ENCODE results near the gene PTPRR. TPM values are rescaled to one million over a fixed set of nuclear protein-coding genes. Genes with fewer than 3 reads are reported as not detected.

The PTPRR gene
- total RNA-seq, 2 donors from 2014 or later = 0.52 TPM; not detected in 1

- intact Hi-C loops (cut with DNase I) = loop anchor here in 1 of 2 donors (5.0 kb wide), 1 partner anchor 112 kb away; no protein-coding TSS in a partner anchor
- no peak for DNase-seq (ENCODE audit: low spot score)
Observed at GRCh38 chr12:70849265-70849960, 71.1 kb downstream of the PTPRR start.

DNA sequence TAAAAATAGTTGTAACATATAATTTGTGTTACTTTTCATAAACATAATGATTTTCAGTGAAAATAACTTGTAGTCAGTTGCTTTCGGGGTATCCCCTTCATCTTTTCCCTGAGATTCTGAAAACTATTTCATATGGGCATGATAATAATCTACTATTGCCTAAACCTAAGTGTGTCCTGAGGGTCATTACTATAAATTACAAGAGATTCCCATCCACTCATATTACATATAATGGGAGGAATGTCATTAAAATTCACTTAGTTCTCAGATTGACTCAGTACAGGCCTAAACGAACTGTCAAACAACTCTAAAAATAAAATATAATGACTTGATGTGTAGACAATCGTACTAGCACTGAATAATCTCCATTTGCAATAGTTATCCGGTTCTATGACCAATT is 72.7 kb downstream of the PTPRR start:
- DNase-seq (ENCODE audit: low spot score) = no peak
- intact Hi-C loops (cut with DNase I) = loop anchor here in 1 of 2 donors (5.0 kb wide), 1 partner anchor 111 kb away; no protein-coding TSS in a partner anchor

- intact Hi-C loops (cut with DNase I) = loop anchor here in 1 of 2 donors (5.0 kb wide), 1 partner anchor 108 kb away; no protein-coding TSS in a partner anchor
- no peak for DNase-seq (ENCODE audit: low spot score)
Observed at GRCh38 chr12:70845268-70845667, 75.3 kb downstream of the PTPRR start.

- intact Hi-C loops (cut with DNase I) = no loop called here
- DNase-seq (ENCODE audit: low spot score) = no peak
Observed at GRCh38 chr12:70843363-70843762, 77.2 kb downstream of the PTPRR start.

DNA sequence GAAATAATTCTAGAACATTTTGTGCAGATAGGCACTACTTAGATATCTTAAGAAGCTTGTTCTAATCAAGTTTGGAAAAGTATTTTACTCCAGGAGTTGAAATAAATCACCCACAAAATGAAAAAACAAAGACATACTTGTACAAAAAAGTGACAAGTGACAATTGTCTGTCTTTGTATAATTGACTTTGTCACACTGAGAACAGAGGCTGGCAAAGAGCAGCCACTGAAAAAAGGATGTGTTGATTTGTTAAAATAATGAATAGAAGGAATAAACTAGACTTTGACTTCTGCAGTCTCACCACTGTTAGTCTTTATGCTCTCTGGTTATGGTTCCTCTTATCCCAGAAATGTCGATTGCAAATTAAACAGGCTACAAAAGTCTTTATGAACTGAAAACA is 77.6 kb downstream of the PTPRR start:
- no peak for DNase-seq (ENCODE audit: low spot score)
- intact Hi-C loops (cut with DNase I) = no loop called here

DNA sequence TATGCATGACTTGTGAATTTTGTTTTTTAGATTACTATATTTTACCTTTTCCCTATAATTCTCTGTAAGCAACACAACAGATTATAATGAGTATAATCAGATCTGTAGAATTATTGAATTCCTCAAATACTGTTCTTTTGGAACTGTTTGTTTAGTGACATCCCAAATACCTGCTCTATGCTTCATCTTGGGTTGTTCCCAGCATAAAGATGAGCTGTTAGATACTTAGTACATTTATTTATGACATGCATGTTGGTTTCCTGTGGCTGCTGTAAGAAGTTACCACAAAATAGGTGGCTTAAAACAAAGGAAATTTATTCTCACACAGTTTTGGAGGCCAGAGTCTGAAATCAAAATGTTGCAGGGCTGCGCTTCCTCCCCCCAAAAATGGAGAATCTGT is 78.4 kb downstream of the PTPRR start:
- intact Hi-C loops (cut with DNase I) = no loop called here
- no peak for DNase-seq (ENCODE audit: low spot score)

GRCh38 chr12:70840656-70841350 is 79.7 kb downstream of the PTPRR start:
- DNase-seq (ENCODE audit: low spot score) = no peak
- intact Hi-C loops (cut with DNase I) = no loop called here

DNA sequence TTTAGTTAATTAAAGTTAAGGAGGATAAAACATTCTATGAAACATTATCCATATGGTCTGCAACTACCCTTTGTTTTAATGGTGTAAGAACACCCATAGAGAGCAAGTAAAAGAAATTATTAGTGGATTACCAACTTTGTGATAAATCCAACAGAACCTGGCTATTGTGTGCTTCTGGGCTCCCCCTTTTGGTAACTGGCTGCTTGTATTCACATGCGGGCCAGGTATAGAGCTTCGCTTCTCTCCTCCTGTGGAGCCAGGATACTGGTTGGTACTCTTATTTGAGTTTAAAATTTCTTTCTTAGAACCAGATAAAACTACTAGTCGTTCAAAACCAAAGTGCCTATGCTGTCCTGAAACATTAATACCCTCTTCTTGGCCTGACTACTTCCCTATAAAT is 81.0 kb downstream of the PTPRR start:
- no peak for DNase-seq (ENCODE audit: low spot score)
- intact Hi-C loops (cut with DNase I) = no loop called here

- intact Hi-C loops (cut with DNase I) = no loop called here
- DNase-seq (ENCODE audit: low spot score) = no peak
Observed at GRCh38 chr12:70838127-70838526, 82.4 kb downstream of the PTPRR start.

- DNase-seq (ENCODE audit: low spot score) = no peak
- intact Hi-C loops (cut with DNase I) = no loop called here
Observed at GRCh38 chr12:70837026-70837425, 83.5 kb downstream of the PTPRR start.

DNA sequence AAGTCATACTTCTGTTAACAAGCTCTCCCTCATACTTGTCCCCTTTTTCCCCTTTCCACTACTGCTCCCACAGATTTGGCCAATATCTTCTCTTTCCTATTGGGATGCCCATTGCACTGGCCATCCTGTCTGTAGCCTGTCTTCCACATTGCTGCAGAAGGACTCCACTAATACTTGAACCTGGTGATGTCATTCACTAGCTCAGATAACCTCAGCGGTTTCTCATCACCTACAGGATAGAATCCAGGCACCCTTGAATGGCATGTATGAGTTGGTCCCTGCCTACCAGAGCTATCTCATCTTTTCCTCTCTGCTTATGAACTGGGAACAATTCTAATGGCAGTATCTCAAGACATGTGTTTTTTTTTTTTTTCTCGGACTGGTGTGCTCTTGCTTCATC is 84.6 kb downstream of the PTPRR start:
- DNase-seq (ENCODE audit: low spot score) = no peak

DNA sequence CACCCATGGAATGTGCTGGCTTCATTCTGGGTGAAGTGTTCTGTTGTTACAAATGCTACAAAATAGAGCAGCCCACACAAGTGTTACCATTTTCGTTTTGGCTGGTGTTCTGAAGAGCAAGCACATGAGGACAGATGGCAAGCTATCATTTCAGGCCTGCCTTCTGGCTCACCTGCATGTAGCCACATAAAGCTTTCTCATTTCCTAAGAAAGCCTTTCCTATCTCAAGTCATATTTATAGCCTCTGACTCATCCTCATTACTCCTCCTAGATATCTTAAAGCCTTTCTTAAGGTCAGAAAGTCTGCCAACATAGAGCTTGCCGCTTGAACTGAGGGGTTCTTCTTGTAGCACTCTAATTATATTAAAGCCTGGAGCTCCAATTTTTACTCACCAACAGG is 89.0 kb downstream of the PTPRR start:
- intact Hi-C loops (cut with DNase I) = no loop called here
- DNase-seq (ENCODE audit: low spot score) = no peak

More for the DNA sequence above, 84.6 kb downstream of the PTPRR start:
- intact Hi-C loops (cut with DNase I) = no loop called here

DNA sequence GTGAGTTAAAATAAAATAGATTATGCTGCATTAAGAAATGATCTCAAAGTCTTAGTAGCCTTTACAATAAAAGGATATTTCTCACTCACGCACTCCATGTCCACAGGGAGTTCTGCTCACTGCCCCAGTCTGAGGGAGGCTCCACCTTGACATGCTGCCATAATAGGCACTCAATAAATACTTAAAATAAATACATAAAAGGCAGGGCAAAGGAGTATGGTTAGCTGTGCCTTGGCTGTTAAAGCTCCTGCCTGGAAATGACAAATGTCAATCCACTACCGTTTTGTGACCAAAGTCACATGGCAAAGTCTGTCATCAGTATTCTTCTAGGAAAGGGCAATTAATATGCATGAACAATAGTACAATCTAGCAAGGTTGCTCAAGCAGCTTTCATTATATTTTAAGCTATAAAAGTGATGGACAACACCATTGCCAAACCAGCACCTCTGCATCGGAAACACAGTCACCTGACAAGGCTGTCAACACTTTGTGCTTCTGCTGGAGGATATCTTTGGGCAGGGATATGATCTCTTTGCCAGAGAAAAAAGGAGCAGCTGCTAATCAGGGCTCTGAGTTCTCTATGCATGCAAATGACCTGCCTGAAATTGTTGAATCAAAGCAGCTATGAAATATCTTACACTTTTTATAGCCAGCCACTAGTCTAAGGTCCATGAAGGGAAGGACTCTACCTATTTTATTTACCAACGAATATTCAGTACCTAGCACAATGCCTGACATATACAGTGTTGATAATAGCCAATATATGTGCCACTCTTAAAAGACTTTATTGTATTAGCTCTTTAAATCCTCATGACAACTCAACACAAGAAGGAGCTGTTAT is 90.1 kb downstream of the PTPRR start:
- intact Hi-C loops (cut with DNase I) = no loop called here

DNA sequence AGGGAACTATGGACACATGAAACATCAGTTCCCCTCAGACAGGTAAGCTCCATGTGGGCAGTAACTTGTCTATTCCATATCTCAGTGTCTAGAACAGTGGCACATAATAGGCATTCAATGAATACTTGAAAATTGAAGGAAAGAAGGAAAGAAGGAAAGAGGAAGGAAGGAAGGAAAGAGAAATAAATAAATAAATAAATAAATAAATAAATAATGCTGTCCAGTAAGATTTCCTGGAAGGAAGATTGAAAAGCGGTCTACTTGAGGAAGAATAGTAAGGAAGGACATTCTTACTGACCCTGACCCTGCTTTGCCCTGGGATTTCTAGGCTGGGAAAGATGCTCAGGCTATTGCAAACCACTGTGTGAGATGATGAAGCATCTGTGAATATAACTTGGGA is 91.5 kb downstream of the PTPRR start:
- intact Hi-C loops (cut with DNase I) = no loop called here
- DNase-seq (ENCODE audit: low spot score) = no peak

More for the DNA sequence above, 90.1 kb downstream of the PTPRR start:
- no peak for DNase-seq (ENCODE audit: low spot score)

- no peak for DNase-seq (ENCODE audit: low spot score)
- intact Hi-C loops (cut with DNase I) = no loop called here
Observed at GRCh38 chr12:70828351-70828750, 92.2 kb downstream of the PTPRR start.

- no peak for DNase-seq (ENCODE audit: low spot score)
- intact Hi-C loops (cut with DNase I) = no loop called here
Observed at GRCh38 chr12:70826156-70826555, 94.4 kb downstream of the PTPRR start.

- DNase-seq (ENCODE audit: low spot score) = no peak
- intact Hi-C loops (cut with DNase I) = no loop called here
Observed at GRCh38 chr12:70824511-70824910, 96.0 kb downstream of the PTPRR start.

DNA sequence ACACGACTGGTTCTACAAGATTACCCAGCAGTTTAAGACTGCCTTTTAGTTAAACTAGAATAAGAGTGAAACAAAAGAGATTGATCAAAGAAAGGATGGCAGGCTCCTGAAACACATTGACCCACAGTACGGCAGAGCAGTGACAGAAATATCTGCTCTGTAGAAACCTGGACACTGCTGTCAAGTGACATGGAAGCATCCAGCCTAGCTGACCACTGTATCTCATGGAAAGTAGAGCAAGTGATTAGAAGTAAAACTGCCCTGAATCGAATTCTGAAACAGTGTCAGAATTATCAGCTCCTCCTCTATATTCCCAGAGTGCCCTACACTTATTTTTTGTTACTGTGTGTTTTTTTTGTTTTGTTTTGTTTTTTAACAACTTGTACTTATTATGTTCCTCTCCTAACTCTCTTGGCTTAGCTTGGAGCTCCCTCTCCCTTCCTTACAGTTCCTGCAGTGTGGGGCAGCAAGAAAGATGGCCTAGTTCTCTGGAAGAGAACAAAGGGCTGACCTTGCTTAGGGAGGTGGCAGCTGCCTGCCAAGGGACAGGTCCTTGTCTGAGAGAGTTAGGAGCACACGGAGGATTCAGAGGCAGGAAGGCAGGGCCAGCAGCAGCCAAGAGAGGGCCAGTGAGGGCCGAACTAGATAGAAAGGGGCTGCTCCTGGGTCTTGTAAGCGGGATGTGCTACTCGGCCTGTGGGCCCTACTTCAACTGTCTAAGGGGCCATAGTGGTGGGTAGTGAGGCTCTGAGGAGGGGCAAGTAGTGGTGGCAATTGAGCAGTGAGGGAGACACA is 97.2 kb downstream of the PTPRR start:
- intact Hi-C loops (cut with DNase I) = no loop called here
- DNase-seq (ENCODE audit: low spot score) = no peak

GRCh38 chr12:70822412-70822811 is 98.1 kb downstream of the PTPRR start:
- intact Hi-C loops (cut with DNase I) = no loop called here
- no peak for DNase-seq (ENCODE audit: low spot score)
